GM21515 (cell line): ENCODE data around the gene OBP2B.
"Not testable (repeated sequence)": the region's sequence is repeated elsewhere in the genome, so short reads cannot be mapped to it uniquely, and the experiment has no call there.

Experiments used
- ATAC-seq: cut with Tn5 transposase; IDR thresholded peaks from one replicate; pipeline ENCODE4 v1.9.1; 2021; ENCODE audit not compliant: unreplicated experiment

Gene OBP2B

GRCh38 chr9:133238851-133239532, 29.9 kb upstream of the OBP2B start:
- ATAC-seq: no peak

- ATAC-seq: no peak
Measured at GRCh38 chr9:133238272-133238850, 29.3 kb upstream of the OBP2B start.

GRCh38 chr9:133237035-133237731, 28.1 kb upstream of the OBP2B start:
- no peak for ATAC-seq

- not testable (repeated sequence) for ATAC-seq
Measured at GRCh38 chr9:133236291-133237034, 27.4 kb upstream of the OBP2B start.

GRCh38 chr9:133235549-133236222, 26.6 kb upstream of the OBP2B start:
- ATAC-seq: no peak

- no peak for ATAC-seq
Measured at GRCh38 chr9:133234577-133235322, 25.7 kb upstream of the OBP2B start.

GRCh38 chr9:133233681-133234432, 24.8 kb upstream of the OBP2B start:
- ATAC-seq: no peak

GRCh38 chr9:133231934-133232568, 23.0 kb upstream of the OBP2B start:
- not testable (repeated sequence) for ATAC-seq

- not testable (repeated sequence) for ATAC-seq
Measured at GRCh38 chr9:133230514-133230913, 21.5 kb upstream of the OBP2B start.

GRCh38 chr9:133230093-133230492, 21.0 kb upstream of the OBP2B start:
- no peak for ATAC-seq

GRCh38 chr9:133228474-133229193, 19.6 kb upstream of the OBP2B start:
- ATAC-seq: not testable (repeated sequence)

GRCh38 chr9:133227996-133228395, 18.9 kb upstream of the OBP2B start:
- not testable (repeated sequence) for ATAC-seq

- no peak for ATAC-seq
Measured at GRCh38 chr9:133227242-133227860, 18.3 kb upstream of the OBP2B start.

- ATAC-seq: no peak
Measured at GRCh38 chr9:133226219-133227171, 17.4 kb upstream of the OBP2B start.

GRCh38 chr9:133225171-133226011, 16.3 kb upstream of the OBP2B start:
- ATAC-seq: no peak

GRCh38 chr9:133224762-133225161, 15.7 kb upstream of the OBP2B start:
- ATAC-seq: no peak
